Tongue (tissue), 3 donors: ENCODE data around the gene RANBP17. TPM values are rescaled to one million over a fixed set of nuclear protein-coding genes. Genes with fewer than 3 reads are reported as not detected.

Experiments
- DNase-seq: peaks from one replicate; pipeline ENCODE4 v3.0.0-alpha.2; 2015
- small RNA-seq: library from RNA; depleted of rRNA; stranded (forward); fragments of <200 nt; gene quantifications from one replicate; pipeline ENCODE3, GENCODE V24; 2014; ENCODE audit warnings: low replicate concordance
- total RNA-seq: library from RNA; depleted of rRNA; stranded (reverse); fragments of >200 nt; gene quantifications from one replicate; pipeline ENCODE4 v1.2.3, GENCODE V29; 2014

The RANBP17 gene
- total RNA-seq, 1 donor from 2014 or later: 27.9 TPM

- no peak for DNase-seq
Observed at GRCh38 chr5:171323007-171323406, 461.2 kb downstream of the RANBP17 start.

GRCh38 chr5:171323806-171324632, 462.2 kb downstream of the RANBP17 start:
- DNase-seq: no peak

GRCh38 chr5:171330021-171330420, 468.2 kb downstream of the RANBP17 start:
- DNase-seq: peak; percentile 81

GRCh38 chr5:171335616-171336015, 473.8 kb downstream of the RANBP17 start:
- DNase-seq: no peak

GRCh38 chr5:171336521-171337209, 474.8 kb downstream of the RANBP17 start:
- peak; percentile 82 for DNase-seq

- DNase-seq: no peak
Observed at GRCh38 chr5:171337210-171337569, 475.4 kb downstream of the RANBP17 start.

- DNase-seq: no peak
Observed at GRCh38 chr5:171340042-171340441, 478.2 kb downstream of the RANBP17 start.

- DNase-seq: no peak
Observed at GRCh38 chr5:171340491-171340890, 478.7 kb downstream of the RANBP17 start.

GRCh38 chr5:171342362-171343111, 480.7 kb downstream of the RANBP17 start:
- DNase-seq: peak; percentile 74

GRCh38 chr5:171344936-171345608, 483.3 kb downstream of the RANBP17 start:
- no peak for DNase-seq

Small RNA genes within 50 kb of the gene (small RNA-seq; reads per million reads assigned to genes)
- not detected for gene AC091980.1

Other genes with a start within 250 kb of the RANBP17 start
- 7.2 TPM for gene GABRP, start 78.3 kb upstream of the RANBP17 start, total RNA-seq